ENCODE measurements around the gene PIEZO2.

Gene PIEZO2

GRCh38 chr18:10928011-10928771 is 221.2 kb downstream of the PIEZO2 start:
- TF ChIP-seq ZNF70 (CRISPR knock-in tag; IDR thresholded peaks at IDR 0.05) (no peak), BACH2 (CRISPR knock-in tag; IDR thresholded peaks at IDR 0.05; ENCODE audit: borderline replicate concordance) (no peak), PATZ1 (CRISPR knock-in tag; IDR thresholded peaks at IDR 0.05; ENCODE audit: borderline replicate concordance) (no peak), ZFP30 (CRISPR knock-in tag; IDR thresholded peaks at IDR 0.05) (no peak), PPARA (CRISPR knock-in tag; IDR thresholded peaks at IDR 0.05; ENCODE audit: borderline replicate concordance) (no peak), ZNF8 (CRISPR knock-in tag; IDR thresholded peaks at IDR 0.05) (no peak), CSDC2 (CRISPR knock-in tag; IDR thresholded peaks at IDR 0.05) (no peak), ESRRG (CRISPR knock-in tag; IDR thresholded peaks at IDR 0.05) (no peak), ZFP3 (CRISPR knock-in tag; IDR thresholded peaks at IDR 0.05) (no peak), ISL1 (CRISPR knock-in tag; IDR thresholded peaks at IDR 0.05) (no peak)
- no peak for ATAC-seq

GRCh38 chr18:10927286-10927992 is 221.9 kb downstream of the PIEZO2 start:
- TF ChIP-seq OSR1 (CRISPR knock-in tag; IDR thresholded peaks at IDR 0.05) (no peak), PATZ1 (CRISPR knock-in tag; IDR thresholded peaks at IDR 0.05; ENCODE audit: borderline replicate concordance) (no peak), PPARA (CRISPR knock-in tag; IDR thresholded peaks at IDR 0.05; ENCODE audit: borderline replicate concordance) (no peak), ZNF8 (CRISPR knock-in tag; IDR thresholded peaks at IDR 0.05) (no peak)
- ATAC-seq = peak; percentile 51

GRCh38 chr18:10926621-10927161 is 222.7 kb downstream of the PIEZO2 start:
- TF ChIP-seq BACH2 (CRISPR knock-in tag; IDR thresholded peaks at IDR 0.05; ENCODE audit: borderline replicate concordance) (no peak), TSHZ2 (CRISPR knock-in tag; IDR thresholded peaks at IDR 0.05) (no peak), ZNF565 (CRISPR knock-in tag; conservative IDR thresholded peaks at IDR 0.05; ENCODE audit: low read depth) (no peak), TCF4 (CRISPR knock-in tag; IDR thresholded peaks at IDR 0.05; ENCODE audit: borderline replicate concordance) (no peak), RARB (CRISPR knock-in tag; IDR thresholded peaks at IDR 0.05) (no peak), ISL1 (CRISPR knock-in tag; IDR thresholded peaks at IDR 0.05) (no peak), ZNF8 (CRISPR knock-in tag; IDR thresholded peaks at IDR 0.05) (no peak), ARNTL (CRISPR knock-in tag; IDR thresholded peaks at IDR 0.05; ENCODE audit: borderline replicate concordance, low read depth) (no peak)
- peak; percentile 59 for ATAC-seq

GRCh38 chr18:10924290-10924689 is 225.1 kb downstream of the PIEZO2 start:
- no peak for ATAC-seq
- TF ChIP-seq PPARA (CRISPR knock-in tag; IDR thresholded peaks at IDR 0.05; ENCODE audit: borderline replicate concordance) (no peak), CSDC2 (CRISPR knock-in tag; IDR thresholded peaks at IDR 0.05) (no peak), TCF4 (CRISPR knock-in tag; IDR thresholded peaks at IDR 0.05; ENCODE audit: borderline replicate concordance) (no peak), TOX (CRISPR knock-in tag; IDR thresholded peaks at IDR 0.05; ENCODE audit: borderline replicate concordance) (no peak), ZFP30 (CRISPR knock-in tag; IDR thresholded peaks at IDR 0.05) (no peak), ZNF565 (CRISPR knock-in tag; conservative IDR thresholded peaks at IDR 0.05; ENCODE audit: low read depth) (no peak)

Measured in SK-N-SH treated with all-trans-retinoic acid at 6 μM for 48 hours (cell line).